HepG2 (cell line): ENCODE measurements around the gene ARHGAP25. TPM values are rescaled to one million over a fixed set of nuclear protein-coding genes. Genes with fewer than 3 reads are reported as not detected.

Source experiments
- ATAC-seq: fragments of 200-7000 bp; cut with Tn5 transposase; 3 replicates; pipeline ENCODE4 v1.9.1; 2020; ENCODE audit warnings: mild to moderate bottlenecking, moderate library complexity
- BruUV-seq: library from RNA; stranded (reverse); fragments of 400-500 nt; replicated peaks from 2 replicates; lab custom pipeline; 2021; lab: Mats Ljungman, UMichigan
- CTCF ChIA-PET: fragments of 300-600 bp; formaldehyde crosslinking; extraction: SDS; loops from one replicate; lab custom pipeline; 2021; ENCODE audit warnings: low total read pairs, inconsistent platforms, low intra/inter-chr PET ratio; lab: Yijun Ruan, JAX
- POLR2A ChIA-PET: fragments of 350-600 bp; sonication (Branson Sonifier 250); formaldehyde crosslinking; loops from one replicate; lab custom pipeline; 2020; ENCODE audit warnings: antibody characterized with exemption, inconsistent platforms; lab: Yijun Ruan, JAX
- DNase-seq: peaks from one replicate; pipeline ENCODE4 v3.0.0-alpha.2; 2015; ENCODE audit warnings: low spot score
- FAIRE-seq: peaks from 3 replicates; lab custom pipeline; 2011; peaks lifted over from hg19 to GRCh38; lab: Jason Lieb, UNC
- H2AFZ ChIP-seq: one replicate; pipeline ENCODE4 v1.6.1; 2011; ENCODE audit warnings: low read length, inconsistent platforms
- H3K27ac ChIP-seq: fragments of 300-600 bp; 3 replicates; pipeline ENCODE4 v1.8.0; 2011; ENCODE audit warnings: mixed run types, mild to moderate bottlenecking, mixed read lengths, low read length, inconsistent platforms; ENCODE audit not compliant: insufficient read depth; ENCODE audit errors: extremely low read length
- H3K27me3 ChIP-seq, 2 experiments: fragments of 200-600 bp in 1 of 2; 2 replicates in 1 of 2; 3 replicates in 1 of 2; pipeline versions ENCODE4 v1.6.0 to v1.8.0; 2011; ENCODE audit warnings: low read length in 2 of 2, mild to moderate bottlenecking in 2 of 2, moderate library complexity in 2 of 2, inconsistent platforms in 1 of 2; ENCODE audit not compliant: insufficient read depth in 2 of 2, control insufficient read depth in 1 of 2
- H3K36me3 ChIP-seq, 2 experiments: fragments of 200-600 bp in 1 of 2; replicated peaks in 1 of 2; 2 replicates in 1 of 2; 3 replicates in 1 of 2; pipeline versions ENCODE4 v1.5.1 to v1.8.0; 2011; ENCODE audit warnings: low read length in 2 of 2, inconsistent platforms in 1 of 2; ENCODE audit not compliant: insufficient read depth in 2 of 2, control insufficient read depth in 1 of 2
- H3K4me1 ChIP-seq: 2 replicates; pipeline ENCODE4 v1.5.1; 2012; ENCODE audit warnings: low read length, inconsistent platforms; ENCODE audit not compliant: insufficient read depth
- H3K4me2 ChIP-seq: 2 replicates; pipeline ENCODE4 v1.6.0; 2011; ENCODE audit warnings: low read depth, low read length, inconsistent platforms
- H3K4me3 ChIP-seq, 3 experiments: fragments of 200-600 bp in 1 of 3; sonication (generic), shearing (Covaris generic) in 1 of 3; replicated peaks in 1 of 3; 2 replicates each; pipeline ENCODE4 v1.5.1; 2011 to 2016; ENCODE audit warnings: low read length in 3 of 3, inconsistent platforms in 2 of 3, low read depth in 2 of 3, mild to moderate bottlenecking in 2 of 3, control low read depth in 1 of 3, mixed read lengths in 1 of 3; ENCODE audit not compliant: insufficient read depth in 1 of 3
- H3K79me2 ChIP-seq: one replicate; pipeline ENCODE4 v1.6.1; 2011; ENCODE audit warnings: low read length, inconsistent platforms; ENCODE audit not compliant: insufficient read depth
- H3K9ac ChIP-seq: 2 replicates; pipeline ENCODE4 v1.6.0; 2011; ENCODE audit warnings: mild to moderate bottlenecking, low read depth, low read length, inconsistent platforms; ENCODE audit not compliant: insufficient read depth
- H3K9me3 ChIP-seq: 2 replicates; pipeline ENCODE4 v1.5.1; 2012; ENCODE audit warnings: mild to moderate bottlenecking, low read length
- H4K20me1 ChIP-seq: 2 replicates; pipeline ENCODE4 v1.6.0; 2011; ENCODE audit warnings: inconsistent platforms, mild to moderate bottlenecking, low read length, moderate library complexity; ENCODE audit not compliant: insufficient read depth
- CBX1 ChIP-seq: IDR thresholded peaks from one replicate; pipeline ENCODE4 v1.6.1; 2016; ENCODE audit warnings: antibody characterized with exemption, low read depth
- CENPT ChIP-seq: sonication (generic); formaldehyde crosslinking; IDR thresholded peaks from 2 replicates; pipeline ENCODE4 v1.8.0; 2022; ENCODE audit warnings: low read depth, mild to moderate bottlenecking, moderate library complexity, missing genetic modification reagents
- HCFC1 ChIP-seq: fragments of 150-350 bp; IDR thresholded peaks from 2 replicates; pipeline ENCODE4 v1.6.1; 2014; ENCODE audit warnings: low read depth, low read length
- MED13 ChIP-seq: sonication (generic); formaldehyde crosslinking; IDR thresholded peaks from 2 replicates; pipeline ENCODE4 v1.5.0; 2020; ENCODE audit warnings: missing genetic modification reagents
- MTF2 ChIP-seq: sonication (generic); formaldehyde crosslinking; IDR thresholded peaks from 2 replicates; pipeline ENCODE4 v1.5.0; 2020; ENCODE audit warnings: missing genetic modification reagents, borderline replicate concordance
- NR1H2 ChIP-seq: sonication (generic); formaldehyde crosslinking; IDR thresholded peaks from 2 replicates; pipeline ENCODE4 v1.8.1; 2022; ENCODE audit warnings: low read depth, missing genetic modification reagents, borderline replicate concordance
- SOX6 ChIP-seq, 2 experiments: fragments of 450-650 bp in 1 of 2; sonication (generic) in 1 of 2; formaldehyde crosslinking in 1 of 2; IDR thresholded peaks; 2 replicates each; pipeline versions ENCODE4 v1.4.0 to v1.6.1; 2017 to 2020; ENCODE audit warnings: antibody characterized with exemption in 1 of 2, mild to moderate bottlenecking in 1 of 2, missing genetic modification reagents in 1 of 2
- SRF ChIP-seq: IDR thresholded peaks from 2 replicates; pipeline ENCODE4 v1.6.1; 2011; ENCODE audit warnings: mild to moderate bottlenecking, low read depth, low read length, moderate library complexity
- STAG1 ChIP-seq: sonication (generic); formaldehyde crosslinking; IDR thresholded peaks from 2 replicates; pipeline ENCODE4 v1.4.0; 2020; ENCODE audit warnings: missing genetic modification reagents
- WGBS: methylation state at CpG from one replicate; pipeline ENCODE4 v1.1.6; 2017; ENCODE audit warnings: low lambda C conversion rate; 5-methylcytosine and 5-hydroxymethylcytosine counted together
- in situ Hi-C: cut with HindIII; loops from 2 replicates; pipeline ENCODE4 v1.10.0; 2017; ENCODE audit warnings: low pct_unique_long_range_greater_than_20kb; ENCODE audit not compliant: extremely low pct_ligation_motif_present
- intact Hi-C: fragments of 100-400 bp; cut with micrococcal nuclease; formaldehyde crosslinking; loops from one replicate; pipeline ENCODE4 v1.10.0; 2022; ENCODE audit not compliant: unreplicated experiment
- polyA plus RNA-seq, 8 experiments: library from polyadenylated mRNA; depleted of rRNA in 3 of 8; stranded (reverse) in 7 of 8; unstranded in 1 of 8; fragments of >200 nt; fragmentation: Illumina TruSeq in 4 of 8; extraction: Trizol in 4 of 8; gene quantifications; 2 replicates each; pipeline versions ENCODE4 v1.2.1 to v1.2.3, GENCODE V29; 2011 to 2016; ENCODE audit warnings: low read depth in 4 of 8, missing spikeins in 1 of 8, mixed read lengths in 1 of 8; ENCODE audit not compliant: insufficient read depth in 1 of 8
- total RNA-seq, 5 experiments: library from RNA; depleted of rRNA; stranded (reverse); fragments of >200 nt; fragmentation: Illumina TruSeq; extraction: Trizol; gene quantifications; 2 replicates each; pipeline ENCODE4 v1.2.3, GENCODE V29; 2016; ENCODE audit warnings: low read depth in 1 of 5
- TF ChIP-seq, protein P1 (sequence below): sonication (generic); formaldehyde crosslinking; IDR thresholded peaks from 2 replicates; pipeline ENCODE4 v1.4.0; 2020; ENCODE audit warnings: low read depth, mild to moderate bottlenecking, missing genetic modification reagents
- TF ChIP-seq, protein P2 (sequence below): IDR thresholded peaks from 2 replicates; pipeline ENCODE4 v1.6.1; 2016; ENCODE audit warnings: missing biosample characterization, missing genetic modification reagents, low read depth

Gene ARHGAP25
- total and polyA plus RNA-seq, 2 of the 13 experiments (the other 11 are each of a cell fraction or from before 2014, with no cell fraction given), result not detected

DNA sequence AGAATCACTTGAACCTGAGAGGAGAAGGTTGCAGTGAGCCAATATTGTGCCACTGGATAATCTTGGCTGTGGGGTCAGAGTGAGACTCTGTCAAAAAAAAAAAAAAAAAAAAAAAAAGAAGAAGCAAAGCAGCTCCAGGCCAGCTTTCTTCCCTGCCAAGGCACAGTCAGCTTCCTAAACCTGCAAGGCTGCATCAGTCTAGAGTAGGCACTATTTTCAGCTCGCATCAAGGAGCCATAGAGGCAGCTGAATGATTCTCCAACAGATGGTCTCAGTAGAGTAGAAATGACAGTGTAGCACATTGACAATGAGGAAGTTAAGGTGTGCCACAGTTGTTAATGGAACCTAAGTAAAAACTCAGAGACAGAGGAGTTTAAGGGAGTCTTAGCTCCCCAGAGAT, 101.0 kb downstream of the ARHGAP25 start:
- Histone ChIP-seq H3K4me1 (no peaks in the 10 kb centered on the region), H3K79me2 (no peaks in the 10 kb centered on the region), H3K36me3 (no peaks in the 10 kb centered on the region), H3K27me3 (peaks cover 4% of the 10 kb centered on the region in 2 experiments; a peak in 2 of 5 replicates), H3K9me3 (0 out of 2 replicates have a peak, but pooled peaks cover 4% of the 10 kb centered on the region), H3K4me3 (no peak overlapping the region), H3K27ac (no peak overlapping the region), H3K9ac (no peak overlapping the region), H4K20me1 (no peaks in the 10 kb centered on the region), H3K4me2 (no peak overlapping the region)
- DNase-seq (no peak), ATAC-seq (no peak), FAIRE-seq (no peak)
- 0% methylated on average over 1 of the region's 1 CpG for WGBS
- in situ Hi-C loops, result no loop called here
- POLR2A ChIA-PET, result no interaction called here
- intact Hi-C loops, result loop anchor here (5.0 kb wide), 1 partner anchor 72 kb away; no protein-coding TSS in a partner anchor
- TF ChIP-seq CBX1, result no peak
- no peak for TF ChIP-seq MED13 (CRISPR knock-in tag)
- no peak for TF ChIP-seq SOX6 (IDR thresholded peaks at IDR 0.05)
- no peak for TF ChIP-seq SOX6 (CRISPR knock-in tag; IDR thresholded peaks at IDR 0.05)
- TF ChIP-seq STAG1 (CRISPR knock-in tag), result no peak
- no peak for TF ChIP-seq CENPT (CRISPR knock-in tag)
- TF ChIP-seq, protein P1, sequence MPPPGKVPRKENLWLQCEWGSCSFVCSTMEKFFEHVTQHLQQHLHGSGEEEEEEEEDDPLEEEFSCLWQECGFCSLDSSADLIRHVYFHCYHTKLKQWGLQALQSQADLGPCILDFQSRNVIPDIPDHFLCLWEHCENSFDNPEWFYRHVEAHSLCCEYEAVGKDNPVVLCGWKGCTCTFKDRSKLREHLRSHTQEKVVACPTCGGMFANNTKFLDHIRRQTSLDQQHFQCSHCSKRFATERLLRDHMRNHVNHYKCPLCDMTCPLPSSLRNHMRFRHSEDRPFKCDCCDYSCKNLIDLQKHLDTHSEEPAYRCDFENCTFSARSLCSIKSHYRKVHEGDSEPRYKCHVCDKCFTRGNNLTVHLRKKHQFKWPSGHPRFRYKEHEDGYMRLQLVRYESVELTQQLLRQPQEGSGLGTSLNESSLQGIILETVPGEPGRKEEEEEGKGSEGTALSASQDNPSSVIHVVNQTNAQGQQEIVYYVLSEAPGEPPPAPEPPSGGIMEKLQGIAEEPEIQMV, result no peak
- no peak for TF ChIP-seq SRF
- TF ChIP-seq HCFC1, result no peak
- TF ChIP-seq, protein P2, sequence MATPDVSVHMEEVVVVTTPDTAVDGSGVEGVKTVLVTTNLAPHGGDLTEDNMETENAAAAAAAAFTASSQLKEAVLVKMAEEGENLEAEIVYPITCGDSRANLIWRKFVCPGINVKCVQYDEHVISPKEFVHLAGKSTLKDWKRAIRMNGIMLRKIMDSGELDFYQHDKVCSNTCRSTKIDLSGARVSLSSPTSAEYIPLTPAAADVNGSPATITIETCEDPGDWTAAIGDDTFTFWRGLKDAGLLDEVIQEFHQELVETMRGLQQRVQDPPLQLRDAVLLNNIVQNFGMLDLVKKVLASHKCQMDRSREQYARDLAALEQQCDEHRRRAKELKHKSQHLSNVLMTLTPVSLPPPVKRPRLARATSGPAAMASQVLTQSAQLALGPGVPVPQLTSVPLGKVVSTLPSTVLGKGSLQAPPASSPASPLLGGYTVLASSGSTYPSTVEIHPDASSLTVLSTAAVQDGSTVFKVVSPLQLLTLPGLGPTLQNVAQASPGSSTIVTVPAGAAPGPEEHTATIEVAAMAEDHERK (CRISPR knock-in tag), result no peak
- no peak for TF ChIP-seq NR1H2
- no peak for TF ChIP-seq MTF2 (CRISPR knock-in tag)
- TF ChIP-seq, all 625 proteins: peak for 0
- no TSS peak for BruUV-seq
- CTCF ChIA-PET, result interaction anchor here (2.6 kb wide), 1 partner anchor 83 kb away, joined by 16 read pairs; no protein-coding TSS in a partner anchor
- no peak overlapping the region for H2AFZ ChIP-seq
